Endodermal cell (in vitro differentiated cells): ENCODE results near the gene KDM1A. TPM values are rescaled to one million over a fixed set of nuclear protein-coding genes. Genes with fewer than 3 reads are reported as not detected.
A peak's percentile ranks its signal among the peaks of the same experiment; 100 is the strongest.
"Not testable (repeated sequence)": the region's sequence is repeated elsewhere in the genome, so short reads cannot be mapped to it uniquely, and the experiment has no call there.

ENCODE experiments used
- DNase-seq: peaks from one replicate; pipeline ENCODE4 v3.0.0-alpha.2; 2017
- H3K27ac ChIP-seq: 2 replicates; pipeline ENCODE4 v1.5.1; 2013; ENCODE audit warnings: mild to moderate bottlenecking, low read depth, low read length, moderate library complexity
- H3K27me3 ChIP-seq: 2 replicates; pipeline ENCODE4 v1.6.1; 2013; ENCODE audit warnings: mild to moderate bottlenecking, low read length, moderate library complexity; ENCODE audit not compliant: insufficient read depth, control insufficient read depth, poor library complexity, severe bottlenecking
- H3K36me3 ChIP-seq: 2 replicates; pipeline ENCODE4 v1.7.0; 2013; ENCODE audit warnings: mild to moderate bottlenecking, low read length, moderate library complexity; ENCODE audit not compliant: control insufficient read depth, insufficient read depth
- H3K4me1 ChIP-seq: one replicate; pipeline ENCODE4 v1.7.0; 2013; ENCODE audit warnings: low read length; ENCODE audit not compliant: control insufficient read depth, insufficient read depth
- H3K4me3 ChIP-seq: 2 replicates; pipeline ENCODE4 v1.5.1; 2013; ENCODE audit warnings: mild to moderate bottlenecking, low read length, moderate library complexity
- H3K9ac ChIP-seq: 2 replicates; pipeline ENCODE4 v1.6.1; 2013; ENCODE audit warnings: mild to moderate bottlenecking, low read length, moderate library complexity; ENCODE audit not compliant: poor library complexity, severe bottlenecking; ENCODE audit errors: extremely low read depth
- H3K9me3 ChIP-seq: 2 replicates; pipeline ENCODE4 v1.6.1; 2013; ENCODE audit warnings: mild to moderate bottlenecking, low read length, moderate library complexity; ENCODE audit not compliant: control insufficient read depth
- H3K27ac Mint-ChIP-seq: 2 replicates; pipeline ENCODE4 v1.8.0; 2020; ENCODE audit warnings: mixed read lengths
- H3K27me3 Mint-ChIP-seq: 2 replicates; pipeline ENCODE4 v1.8.0; 2021; ENCODE audit warnings: mild to moderate bottlenecking, mixed read lengths; ENCODE audit not compliant: insufficient read depth
- H3K36me3 Mint-ChIP-seq: 2 replicates; pipeline ENCODE4 v1.8.0; 2020; ENCODE audit warnings: low read depth, mixed read lengths
- H3K4me1 Mint-ChIP-seq: 2 replicates; pipeline ENCODE4 v1.8.0; 2020; ENCODE audit warnings: mixed read lengths
- H3K4me3 Mint-ChIP-seq: 2 replicates; pipeline ENCODE4 v1.8.0; 2020; ENCODE audit warnings: mild to moderate bottlenecking, moderate library complexity, mixed read lengths
- H3K9me3 Mint-ChIP-seq: 2 replicates; pipeline ENCODE4 v1.8.0; 2020; ENCODE audit warnings: mild to moderate bottlenecking, mixed read lengths
- CTCF ChIP-seq: fragments of 200-600 bp; sonication (generic); conservative IDR thresholded peaks from 2 replicates; pipeline ENCODE4 v1.5.0; 2021; ENCODE audit warnings: antibody characterized with exemption, mild to moderate bottlenecking
- WGBS, 2 experiments: methylation state at CpG; one replicate each; pipeline versions ENCODE4 v1.1.5 to v1.1.7; 2013; ENCODE audit warnings: missing lambda C conversion rate in 2 of 2, mixed read lengths in 1 of 2; ENCODE audit not compliant: insufficient coverage in 1 of 2, insufficient read length in 1 of 2; 5-methylcytosine and 5-hydroxymethylcytosine counted together
- total RNA-seq, 2 donors: library from RNA; stranded (reverse); fragmentation: NEBNext Ultra II Directional in 1 of 2; extraction: Animal tissue kit (Norgen Biotek cat#: 25700) in 1 of 2; gene quantifications; 2 replicates in 1 of 2; 3 replicates in 1 of 2; pipeline ENCODE4 v1.2.1, GENCODE V29; 2021

The KDM1A gene
- total RNA-seq, 2 donors from 2014 or later: 153 to 204 TPM

- Histone ChIP-seq H3K4me1 (peaks cover 6% of the 10 kb centered on the region), H3K27me3 (no peaks in the 10 kb centered on the region), H3K9me3 (no peaks in the 10 kb centered on the region), H3K27ac (no peak overlapping the region), H3K9ac (no peak overlapping the region), H3K4me3 (no peak overlapping the region), H3K36me3 (no peaks in the 10 kb centered on the region)
- H3K4me3 Mint-ChIP-seq: no peak overlapping the region
- no peaks in the 10 kb centered on the region for H3K27me3 Mint-ChIP-seq
- peak overlapping the region; percentile 96 for H3K27ac Mint-ChIP-seq
- H3K9me3 Mint-ChIP-seq: no peaks in the 10 kb centered on the region
- TF ChIP-seq CTCF: no peak
- no peak for DNase-seq
- peaks cover 17% of the 10 kb centered on the region for H3K4me1 Mint-ChIP-seq
- 89 to 100% methylated on average over 1 to 3 of the region's 4 CpGs for WGBS, 2 experiments
- no peaks in the 10 kb centered on the region for H3K36me3 Mint-ChIP-seq
These were observed 43.2 kb upstream of the KDM1A start for GRCh38 chr1:22976127-22976460.

GRCh38 chr1:22976461-22977243 lies 42.6 kb upstream of the KDM1A start:
- peaks cover 20% of the 10 kb centered on the region for H3K4me1 Mint-ChIP-seq
- H3K9ac ChIP-seq: no peak overlapping the region
- peak overlapping the region; percentile 96 for H3K27ac Mint-ChIP-seq
- peak; percentile 93 for DNase-seq
- 43 to 53% methylated on average over 8 to 9 of the region's 9 CpGs for WGBS, 2 experiments
- TF ChIP-seq CTCF: peak; percentile 94
- H3K36me3 Mint-ChIP-seq: no peaks in the 10 kb centered on the region
- no peaks in the 10 kb centered on the region for H3K27me3 ChIP-seq
- H3K4me3 Mint-ChIP-seq: no peak overlapping the region
- no peak overlapping the region for H3K27ac ChIP-seq
- no peaks in the 10 kb centered on the region for H3K9me3 Mint-ChIP-seq
- H3K27me3 Mint-ChIP-seq: no peaks in the 10 kb centered on the region
- H3K36me3 ChIP-seq: no peaks in the 10 kb centered on the region
- H3K9me3 ChIP-seq: no peaks in the 10 kb centered on the region
- no peak overlapping the region for H3K4me3 ChIP-seq
- H3K4me1 ChIP-seq: peaks cover 3% of the 10 kb centered on the region

GRCh38 chr1:22978299-22978698 lies 41.0 kb upstream of the KDM1A start:
- Mint-ChIP-seq H3K27me3 (no peaks in the 10 kb centered on the region), H3K4me1 (peaks cover 12% of the 10 kb centered on the region), H3K27ac (no peak overlapping the region), H3K4me3 (no peak overlapping the region), H3K9me3 (no peaks in the 10 kb centered on the region), H3K36me3 (no peaks in the 10 kb centered on the region)
- Histone ChIP-seq H3K9ac (no peak overlapping the region), H3K4me3 (no peak overlapping the region), H3K36me3 (no peaks in the 10 kb centered on the region), H3K9me3 (no peaks in the 10 kb centered on the region), H3K27ac (no peak overlapping the region), H3K4me1 (no peaks in the 10 kb centered on the region), H3K27me3 (no peaks in the 10 kb centered on the region)
- TF ChIP-seq CTCF: no peak
- WGBS, 2 experiments: 84 to 100% methylated on average over 2 to 3 of the region's 3 CpGs
- no peak for DNase-seq

GRCh38 chr1:22980471-22980790 lies 38.8 kb upstream of the KDM1A start:
- 50 to 95% methylated on average over 1 to 3 of the region's 3 CpGs for WGBS, 2 experiments
- not testable (repeated sequence) for H3K27me3 ChIP-seq, H3K4me3 ChIP-seq, H3K4me3 Mint-ChIP-seq, H3K36me3 Mint-ChIP-seq, H3K27ac ChIP-seq, H3K9me3 Mint-ChIP-seq, H3K36me3 ChIP-seq, H3K27ac Mint-ChIP-seq, H3K9me3 ChIP-seq, H3K4me1 ChIP-seq, H3K27me3 Mint-ChIP-seq, H3K9ac ChIP-seq, DNase-seq
- peaks cover 12% of the 10 kb centered on the region for H3K4me1 Mint-ChIP-seq
